B cell (primary cell): ENCODE results near the gene GPR146. TPM values are rescaled to one million over a fixed set of nuclear protein-coding genes. Genes with fewer than 3 reads are reported as not detected.

Source experiments
- ATAC-seq: fragments of 200-7000 bp; cut with Tn5 transposase; one replicate; pipeline ENCODE4 v1.10.0; 2021; ENCODE audit warnings: low read depth, mild to moderate bottlenecking, moderate number of reproducible peaks, moderate library complexity
- CTCF ChIA-PET: fragments of 350-600 bp; sonication (Branson Sonifier 250); formaldehyde crosslinking; loops from one replicate; lab custom pipeline; 2021; ENCODE audit warnings: antibody characterized with exemption, inconsistent platforms; lab: Charles Lee
- POLR2A ChIA-PET: fragments of 350-600 bp; sonication (Branson Sonifier 250); formaldehyde crosslinking; loops from one replicate; lab custom pipeline; 2021; ENCODE audit warnings: antibody characterized with exemption; lab: Charles Lee
- DNase-seq: peaks from one replicate; pipeline ENCODE4 v3.0.0; 2013
- H2AFZ ChIP-seq: 2 replicates; pipeline ENCODE4 v1.6.1; 2012; ENCODE audit warnings: mild to moderate bottlenecking, low read depth, low read length; ENCODE audit not compliant: insufficient read depth, poor library complexity, severe bottlenecking
- H3K27ac ChIP-seq, 2 donors: 1 replicate in 1 of 2; 2 replicates in 1 of 2; pipeline ENCODE4 v1.5.1; 2012 to 2013; ENCODE audit warnings: low read length in 2 of 2, mild to moderate bottlenecking in 2 of 2, moderate library complexity in 1 of 2
- H3K27me3 ChIP-seq, 4 experiments: fragments of 200-600 bp in 1 of 4; sonication (generic) in 1 of 4; replicated peaks in 1 of 4; 1 replicate in 2 of 4; 2 replicates in 2 of 4; pipeline versions ENCODE4 v1.6.1 to v1.7.0; 2013 to 2016; ENCODE audit warnings: low read length in 3 of 4, mild to moderate bottlenecking in 2 of 4, mixed read lengths in 1 of 4, moderate library complexity in 1 of 4; ENCODE audit not compliant: insufficient read depth in 4 of 4, control insufficient read depth in 3 of 4; ENCODE audit errors: control extremely low read depth in 1 of 4
- H3K36me3 ChIP-seq, 2 experiments: replicated peaks in 1 of 2; 1 replicate in 1 of 2; 2 replicates in 1 of 2; pipeline versions ENCODE4 v1.6.1 to v1.7.1; 2013; ENCODE audit warnings: low read length in 1 of 2; ENCODE audit not compliant: insufficient read depth in 2 of 2, control insufficient read depth in 1 of 2; ENCODE audit errors: control extremely low read depth in 1 of 2, extremely low read depth in 1 of 2
- H3K4me1 ChIP-seq, 2 donors: fragments of 200-600 bp in 1 of 2; sonication (generic) in 1 of 2; 1 replicate in 1 of 2; 2 replicates in 1 of 2; pipeline versions ENCODE4 v1.5.1 to v1.6.1; 2013 to 2017; ENCODE audit warnings: low read length in 2 of 2; ENCODE audit not compliant: control insufficient read depth in 2 of 2, insufficient read depth in 2 of 2
- H3K4me2 ChIP-seq: replicated peaks from 2 replicates; pipeline ENCODE3; 2012; ENCODE audit warnings: mild to moderate bottlenecking, low read depth, low read length; ENCODE audit not compliant: poor library complexity, severe bottlenecking
- H3K4me3 ChIP-seq, 5 experiments: fragments of 200-600 bp in 1 of 5; sonication (generic) in 1 of 5; 1 replicate in 3 of 5; 2 replicates in 2 of 5; pipeline versions ENCODE4 v1.5.1 to v1.7.0; 2011 to 2016; ENCODE audit warnings: low read length in 4 of 5, mild to moderate bottlenecking in 4 of 5, low read depth in 2 of 5, control low read depth in 1 of 5, moderate library complexity in 1 of 5; ENCODE audit not compliant: insufficient read depth in 1 of 5; ENCODE audit errors: control extremely low read depth in 1 of 5, extremely low read depth in 1 of 5
- H3K79me2 ChIP-seq: fragments of 200-600 bp; sonication (generic); one replicate; pipeline ENCODE4 v1.6.0; 2016; ENCODE audit warnings: low read length; ENCODE audit not compliant: control insufficient read depth, insufficient read depth
- H3K9ac ChIP-seq: fragments of 200-600 bp; sonication (generic); 2 replicates; pipeline ENCODE4 v1.6.1; 2017; ENCODE audit warnings: mild to moderate bottlenecking, low read length, moderate library complexity
- H3K9me3 ChIP-seq, 3 donors: one replicate each; pipeline versions ENCODE4 v1.6.1 to v1.7.1; 2013; ENCODE audit warnings: low read length in 2 of 3; ENCODE audit not compliant: control insufficient read depth in 2 of 3, insufficient read depth in 1 of 3; ENCODE audit errors: control extremely low read depth in 1 of 3
- H4K20me1 ChIP-seq: 2 replicates; pipeline ENCODE4 v1.6.0; 2012; ENCODE audit warnings: mild to moderate bottlenecking, low read length; ENCODE audit not compliant: insufficient read depth, control insufficient read depth, poor library complexity, severe bottlenecking
- H3K27ac Mint-ChIP-seq: one replicate; pipeline ENCODE4 v1.8.0; 2021; ENCODE audit warnings: mixed read lengths
- H3K27me3 Mint-ChIP-seq: one replicate; pipeline ENCODE4 v1.8.0; 2021; ENCODE audit warnings: mixed read lengths
- H3K4me1 Mint-ChIP-seq: one replicate; pipeline ENCODE4 v1.8.0; 2021; ENCODE audit warnings: mixed read lengths
- H3K4me3 Mint-ChIP-seq: one replicate; pipeline ENCODE4 v1.8.0; 2021; ENCODE audit warnings: mixed read lengths
- H3K9me3 Mint-ChIP-seq: one replicate; pipeline ENCODE4 v1.8.0; 2022; ENCODE audit warnings: mixed read lengths; ENCODE audit not compliant: insufficient read depth
- EZH2 ChIP-seq: IDR thresholded peaks from 2 replicates; pipeline ENCODE4 v1.6.1; 2012; ENCODE audit warnings: borderline replicate concordance, low read depth, mild to moderate bottlenecking, moderate library complexity, low read length; ENCODE audit not compliant: insufficient read depth, poor library complexity, severe bottlenecking
- WGBS: methylation state at CpG from one replicate; pipeline ENCODE4 v1.1.5; 2013; ENCODE audit warnings: missing lambda C conversion rate; ENCODE audit not compliant: insufficient coverage; 5-methylcytosine and 5-hydroxymethylcytosine counted together
- intact Hi-C: fragments of 100-400 bp; cut with micrococcal nuclease; formaldehyde crosslinking; loops from one replicate; pipeline ENCODE4 v1.10.0; 2022
- polyA plus RNA-seq: library from polyadenylated mRNA; depleted of rRNA; stranded (reverse); fragments of >200 nt; gene quantifications from 2 replicates; pipeline ENCODE4 v1.2.3, GENCODE V29; 2012
- total RNA-seq, 2 donors: library from RNA; stranded (reverse); fragments of 120-200 nt in 1 of 2; gene quantifications; 1 replicate in 1 of 2; 2 replicates in 1 of 2; pipeline versions ENCODE4 v1.2.3 to v1.2.4, GENCODE V29; 2013 to 2022
- TF ChIP-seq, protein P1 (sequence below): fragments of 200-600 bp; IDR thresholded peaks from one replicate; pipeline ENCODE4 v1.8.0; 2022; ENCODE audit warnings: antibody characterized with exemption, mild to moderate bottlenecking

The GPR146 gene
- total and polyA plus RNA-seq, 2 donors (not counting 1 experiment from before 2014, with no cell fraction given), result 4.2 to 45.4 TPM

DNA sequence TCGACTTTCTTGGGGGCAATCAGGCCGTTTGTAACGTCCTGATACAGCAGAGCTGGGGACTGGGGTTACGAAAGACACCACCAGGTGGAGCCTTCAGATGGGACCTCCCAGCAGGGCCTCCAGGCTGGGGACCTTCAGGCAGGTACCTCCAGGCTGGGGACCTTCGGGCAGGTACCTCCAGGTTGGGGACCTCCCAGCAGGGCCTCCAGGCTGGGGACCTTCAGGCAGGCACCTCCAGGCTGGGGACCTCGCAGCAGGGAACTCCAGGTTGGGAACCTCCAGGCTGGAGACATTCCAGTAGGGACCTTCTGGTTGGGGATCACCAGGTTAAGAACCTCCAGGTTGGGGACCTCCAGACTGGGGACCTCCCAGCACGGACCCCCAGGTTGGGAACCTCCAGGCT, 23.5 kb upstream of the GPR146 start:
- Histone ChIP-seq H2AFZ (no peak overlapping the region), H3K27ac (no peak overlapping the region), H3K4me2 (no peak overlapping the region), H3K27me3 (peaks cover 0 to 2% (median 0%) of the 10 kb centered on the region in 4 experiments), H3K36me3 (peaks cover 0 to 31% of the 10 kb centered on the region in 2 experiments), H3K79me2 (peaks cover 81% of the 10 kb centered on the region), H3K9me3 (peaks cover 0 to 36% (median 0%) of the 10 kb centered on the region in 3 donors), H3K4me1 (peaks cover 50 to 62% of the 10 kb centered on the region in 2 donors), H4K20me1 (peaks cover 85% of the 10 kb centered on the region), H3K4me3 (no peak overlapping the region), H3K9ac (no peak overlapping the region)
- TF ChIP-seq, protein P1, sequence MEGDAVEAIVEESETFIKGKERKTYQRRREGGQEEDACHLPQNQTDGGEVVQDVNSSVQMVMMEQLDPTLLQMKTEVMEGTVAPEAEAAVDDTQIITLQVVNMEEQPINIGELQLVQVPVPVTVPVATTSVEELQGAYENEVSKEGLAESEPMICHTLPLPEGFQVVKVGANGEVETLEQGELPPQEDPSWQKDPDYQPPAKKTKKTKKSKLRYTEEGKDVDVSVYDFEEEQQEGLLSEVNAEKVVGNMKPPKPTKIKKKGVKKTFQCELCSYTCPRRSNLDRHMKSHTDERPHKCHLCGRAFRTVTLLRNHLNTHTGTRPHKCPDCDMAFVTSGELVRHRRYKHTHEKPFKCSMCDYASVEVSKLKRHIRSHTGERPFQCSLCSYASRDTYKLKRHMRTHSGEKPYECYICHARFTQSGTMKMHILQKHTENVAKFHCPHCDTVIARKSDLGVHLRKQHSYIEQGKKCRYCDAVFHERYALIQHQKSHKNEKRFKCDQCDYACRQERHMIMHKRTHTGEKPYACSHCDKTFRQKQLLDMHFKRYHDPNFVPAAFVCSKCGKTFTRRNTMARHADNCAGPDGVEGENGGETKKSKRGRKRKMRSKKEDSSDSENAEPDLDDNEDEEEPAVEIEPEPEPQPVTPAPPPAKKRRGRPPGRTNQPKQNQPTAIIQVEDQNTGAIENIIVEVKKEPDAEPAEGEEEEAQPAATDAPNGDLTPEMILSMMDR, result peak; percentile 48
- no peak for TF ChIP-seq EZH2
- Mint-ChIP-seq H3K4me1 (peaks cover 67% of the 10 kb centered on the region), H3K4me3 (no peak overlapping the region), H3K9me3 (no peaks in the 10 kb centered on the region), H3K27me3 (no peaks in the 10 kb centered on the region), H3K27ac (no peak overlapping the region)
- POLR2A ChIA-PET, result interaction anchor here (0.5 to 1.7 kb wide), 5 partner anchors 17 to 130 kb away, joined by 3 to 6 read pairs (median 3); no protein-coding TSS in a partner anchor
- intact Hi-C loops, result loop anchor here (5.0 kb wide), 1 partner anchor 99 kb away; no protein-coding TSS in a partner anchor
- 87% methylated on average over 7 of the region's 7 CpGs for WGBS
- ATAC-seq (no peak), DNase-seq (peak; percentile 49)
- CTCF ChIA-PET, result interaction anchor here (1.3 to 6.9 kb wide), 4 partner anchors 23 to 44 kb away, joined by 3 to 57 read pairs (median 17); partner anchors contain the start of gene GPR146

DNA sequence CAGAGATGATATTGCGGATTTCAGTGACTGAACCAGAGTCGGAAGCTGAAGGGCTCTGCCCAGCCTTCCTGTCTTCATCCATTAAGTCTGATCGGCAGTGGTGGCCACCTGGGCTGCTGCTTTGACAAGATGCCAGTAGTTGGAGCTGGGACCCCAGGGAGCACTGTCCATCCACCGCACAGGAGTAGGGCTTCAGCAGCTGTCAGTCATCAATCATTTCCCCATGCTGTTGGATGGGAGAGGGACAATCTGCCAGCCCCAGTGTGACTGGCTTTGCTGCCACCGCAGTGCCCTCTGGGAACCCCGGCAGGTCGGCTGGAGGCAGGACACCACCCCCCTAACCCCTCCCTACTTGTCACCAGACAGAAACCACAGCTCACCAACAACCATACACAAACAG, 23.0 kb upstream of the GPR146 start:
- no peaks in the 10 kb centered on the region for H3K9me3 Mint-ChIP-seq
- intact Hi-C loops, result loop anchor here (5.0 kb wide), 1 partner anchor 99 kb away; no protein-coding TSS in a partner anchor
- 99% methylated on average over 5 of the region's 7 CpGs for WGBS
- CTCF ChIA-PET, result interaction anchor here (1.0 to 6.9 kb wide), 7 partner anchors 9 to 65 kb away, joined by 3 to 57 read pairs (median 8); no protein-coding TSS in a partner anchor
- peak overlapping the region; percentile 54 for H3K4me3 Mint-ChIP-seq
- TF ChIP-seq EZH2, result no peak
- TF ChIP-seq, protein P1, result no peak
- H3K27ac ChIP-seq, result no peak overlapping the region
- DNase-seq (no peak), ATAC-seq (no peak)
- peaks cover 77% of the 10 kb centered on the region for H3K79me2 ChIP-seq
- peaks cover 55 to 67% of the 10 kb centered on the region in 2 donors for H3K4me1 ChIP-seq
- peaks cover 88% of the 10 kb centered on the region for H4K20me1 ChIP-seq
- peak overlapping the region; percentile 37 for H3K27ac Mint-ChIP-seq
- peaks cover 0 to 2% (median 0%) of the 10 kb centered on the region in 4 experiments for H3K27me3 ChIP-seq
- H3K4me1 Mint-ChIP-seq, result peaks cover 71% of the 10 kb centered on the region
- H3K9me3 ChIP-seq, result peaks cover 0 to 39% (median 0%) of the 10 kb centered on the region in 3 donors
- POLR2A ChIA-PET, result interaction anchor here (1.2 to 2.2 kb wide), 7 partner anchors 17 to 118 kb away, joined by 3 to 10 read pairs (median 6); no protein-coding TSS in a partner anchor
- no peak overlapping the region for H3K4me3 ChIP-seq
- peaks cover 0 to 35% of the 10 kb centered on the region in 2 experiments for H3K36me3 ChIP-seq
- H3K4me2 ChIP-seq, result no peak overlapping the region
- H3K27me3 Mint-ChIP-seq, result no peaks in the 10 kb centered on the region
- H3K9ac ChIP-seq, result no peak overlapping the region
- no peak overlapping the region for H2AFZ ChIP-seq
